ENCODE results near the gene NPY4R. TPM values are rescaled to one million over a fixed set of nuclear protein-coding genes. Genes with fewer than 3 reads are reported as not detected.
"Not testable (repeated sequence)": the region's sequence is repeated elsewhere in the genome, so short reads cannot be mapped to it uniquely, and the experiment has no call there.

Gene NPY4R
- total RNA-seq, 1 experiment from 2014 or later: not detected

- H2AFZ ChIP-seq (ENCODE audit: low read depth, low read length, poor library complexity, severe bottlenecking); CTCF ChIA-PET; RAD21 ChIA-PET (ENCODE audit: low non-redundant PET in 1 of 2, low total read pairs in 2 of 2, uncharacterized antibody in 2 of 2, unreplicated experiment in 2 of 2); H3K36me3 ChIP-seq (ENCODE audit: control insufficient read depth in 1 of 2, insufficient read depth in 2 of 2, low read length in 2 of 2); ATAC-seq; H3K9me3 ChIP-seq (ENCODE audit: control insufficient read depth in 1 of 2, insufficient read depth in 1 of 2, low read depth in 1 of 2, low read length in 2 of 2); H3K79me2 ChIP-seq (ENCODE audit: insufficient read depth, low read length); H3K4me3 ChIP-seq (replicated peaks in 1 of 2; ENCODE audit: low read depth in 1 of 2, low read length in 2 of 2); H4K20me1 ChIP-seq (ENCODE audit: insufficient read depth); H3K9me2 ChIP-seq (ENCODE audit: insufficient read depth); intact Hi-C loops (cut with micrococcal nuclease); POLR2A ChIA-PET; BruUV-seq (replicated peaks); DNase-seq (ENCODE audit: low read depth, low spot score); H3K4me1 ChIP-seq (ENCODE audit: control insufficient read depth in 1 of 2, insufficient read depth in 2 of 2, low read length in 2 of 2); H3K27me3 ChIP-seq (ENCODE audit: insufficient read depth, low read length); H3K27ac ChIP-seq (ENCODE audit: low read depth, low read length); H3K4me2 ChIP-seq (ENCODE audit: low read length); H3K9ac ChIP-seq (ENCODE audit: low read length): not testable (repeated sequence)
These were observed 3.5 kb downstream of the NPY4R start for GRCh38 chr10:46462276-46462675.

DNA sequence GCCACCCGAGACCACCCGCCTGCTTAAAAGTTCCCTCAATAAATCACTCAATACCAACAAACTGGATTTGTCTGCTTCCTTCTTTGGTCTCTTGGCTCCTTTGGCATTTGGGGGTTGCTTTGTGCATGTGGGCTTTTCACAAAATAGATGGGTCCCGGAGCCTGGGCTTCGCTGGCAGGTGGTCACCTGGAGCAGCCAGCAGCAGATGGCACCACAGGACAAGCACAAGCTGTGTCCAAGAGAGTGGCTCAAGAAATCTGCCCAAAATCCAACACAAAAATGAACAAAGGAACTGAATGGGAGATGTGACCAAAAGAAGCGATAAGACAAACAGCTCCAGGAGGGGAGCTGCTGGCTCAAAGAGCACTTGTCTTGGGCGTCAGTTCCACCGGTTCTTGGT lies 6.2 kb downstream of the NPY4R start:
- H3K27me3 ChIP-seq (ENCODE audit: insufficient read depth, low read length); H3K9ac ChIP-seq (ENCODE audit: low read length); RAD21 ChIA-PET (ENCODE audit: low non-redundant PET in 1 of 2, low total read pairs in 2 of 2, uncharacterized antibody in 2 of 2, unreplicated experiment in 2 of 2); H3K4me2 ChIP-seq (ENCODE audit: low read length); H2AFZ ChIP-seq (ENCODE audit: low read depth, low read length, poor library complexity, severe bottlenecking); H3K9me2 ChIP-seq (ENCODE audit: insufficient read depth); DNase-seq (ENCODE audit: low read depth, low spot score); H3K36me3 ChIP-seq (ENCODE audit: control insufficient read depth in 1 of 2, insufficient read depth in 2 of 2, low read length in 2 of 2); BruUV-seq (replicated peaks); H3K4me1 ChIP-seq (ENCODE audit: control insufficient read depth in 1 of 2, insufficient read depth in 2 of 2, low read length in 2 of 2); H3K27ac ChIP-seq (ENCODE audit: low read depth, low read length); POLR2A ChIA-PET; intact Hi-C loops (cut with micrococcal nuclease); H4K20me1 ChIP-seq (ENCODE audit: insufficient read depth); H3K79me2 ChIP-seq (ENCODE audit: insufficient read depth, low read length); H3K9me3 ChIP-seq (ENCODE audit: control insufficient read depth in 1 of 2, insufficient read depth in 1 of 2, low read depth in 1 of 2, low read length in 2 of 2); H3K4me3 ChIP-seq (replicated peaks in 1 of 2; ENCODE audit: low read depth in 1 of 2, low read length in 2 of 2); CTCF ChIA-PET: not testable (repeated sequence)
- ATAC-seq: peak; percentile 52; the same call in 1 of the 2 replicates

- H3K27ac ChIP-seq (ENCODE audit: low read depth, low read length); BruUV-seq (replicated peaks); H3K4me3 ChIP-seq (replicated peaks in 1 of 2; ENCODE audit: low read depth in 1 of 2, low read length in 2 of 2); DNase-seq (ENCODE audit: low read depth, low spot score); H3K9ac ChIP-seq (ENCODE audit: low read length); H3K9me2 ChIP-seq (ENCODE audit: insufficient read depth); intact Hi-C loops (cut with micrococcal nuclease); H4K20me1 ChIP-seq (ENCODE audit: insufficient read depth); H3K27me3 ChIP-seq (ENCODE audit: insufficient read depth, low read length); H3K79me2 ChIP-seq (ENCODE audit: insufficient read depth, low read length); CTCF ChIA-PET; POLR2A ChIA-PET; H3K4me1 ChIP-seq (ENCODE audit: control insufficient read depth in 1 of 2, insufficient read depth in 2 of 2, low read length in 2 of 2); RAD21 ChIA-PET (ENCODE audit: low non-redundant PET in 1 of 2, low total read pairs in 2 of 2, uncharacterized antibody in 2 of 2, unreplicated experiment in 2 of 2); ATAC-seq; H2AFZ ChIP-seq (ENCODE audit: low read depth, low read length, poor library complexity, severe bottlenecking); H3K36me3 ChIP-seq (ENCODE audit: control insufficient read depth in 1 of 2, insufficient read depth in 2 of 2, low read length in 2 of 2); H3K9me3 ChIP-seq (ENCODE audit: control insufficient read depth in 1 of 2, insufficient read depth in 1 of 2, low read depth in 1 of 2, low read length in 2 of 2); H3K4me2 ChIP-seq (ENCODE audit: low read length): not testable (repeated sequence)
These were observed 8.7 kb downstream of the NPY4R start for GRCh38 chr10:46457071-46457470.

DNA sequence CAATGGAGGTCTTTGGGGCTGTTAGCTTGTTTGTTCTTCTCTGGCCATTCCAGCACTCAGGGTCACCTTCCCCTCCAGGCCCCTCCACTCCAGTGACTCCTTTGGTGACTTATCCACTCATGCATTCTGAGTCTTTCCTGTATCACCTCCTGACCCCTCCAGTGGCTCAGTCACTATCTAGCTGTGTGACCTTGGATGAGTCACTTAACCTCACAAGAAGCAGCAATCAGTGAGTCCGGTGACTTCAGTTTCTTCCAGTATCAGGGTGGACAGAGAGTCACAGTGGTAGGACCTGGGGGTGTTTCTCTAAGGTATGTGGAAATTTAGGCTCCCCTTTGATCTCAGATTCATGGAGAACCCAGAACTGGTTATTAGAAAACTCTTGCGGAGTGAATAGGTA lies 9.8 kb downstream of the NPY4R start:
- H3K9me3 ChIP-seq (ENCODE audit: control insufficient read depth in 1 of 2, insufficient read depth in 1 of 2, low read depth in 1 of 2, low read length in 2 of 2); H3K4me3 ChIP-seq (replicated peaks in 1 of 2; ENCODE audit: low read depth in 1 of 2, low read length in 2 of 2); intact Hi-C loops (cut with micrococcal nuclease); CTCF ChIA-PET; H3K79me2 ChIP-seq (ENCODE audit: insufficient read depth, low read length); H4K20me1 ChIP-seq (ENCODE audit: insufficient read depth); H3K9ac ChIP-seq (ENCODE audit: low read length); H3K4me2 ChIP-seq (ENCODE audit: low read length); H3K9me2 ChIP-seq (ENCODE audit: insufficient read depth); BruUV-seq (replicated peaks); H3K27ac ChIP-seq (ENCODE audit: low read depth, low read length); H3K36me3 ChIP-seq (ENCODE audit: control insufficient read depth in 1 of 2, insufficient read depth in 2 of 2, low read length in 2 of 2); H3K27me3 ChIP-seq (ENCODE audit: insufficient read depth, low read length); RAD21 ChIA-PET (ENCODE audit: low non-redundant PET in 1 of 2, low total read pairs in 2 of 2, uncharacterized antibody in 2 of 2, unreplicated experiment in 2 of 2); H2AFZ ChIP-seq (ENCODE audit: low read depth, low read length, poor library complexity, severe bottlenecking); DNase-seq (ENCODE audit: low read depth, low spot score); POLR2A ChIA-PET; H3K4me1 ChIP-seq (ENCODE audit: control insufficient read depth in 1 of 2, insufficient read depth in 2 of 2, low read length in 2 of 2): not testable (repeated sequence)
- peak; percentile 71 for ATAC-seq

- H3K4me2 ChIP-seq (ENCODE audit: low read length); DNase-seq (ENCODE audit: low read depth, low spot score); H3K36me3 ChIP-seq (ENCODE audit: control insufficient read depth in 1 of 2, insufficient read depth in 2 of 2, low read length in 2 of 2); H3K27ac ChIP-seq (ENCODE audit: low read depth, low read length); H3K4me3 ChIP-seq (replicated peaks in 1 of 2; ENCODE audit: low read depth in 1 of 2, low read length in 2 of 2); H3K79me2 ChIP-seq (ENCODE audit: insufficient read depth, low read length); BruUV-seq (replicated peaks); ATAC-seq; RAD21 ChIA-PET (ENCODE audit: low non-redundant PET in 1 of 2, low total read pairs in 2 of 2, uncharacterized antibody in 2 of 2, unreplicated experiment in 2 of 2); H4K20me1 ChIP-seq (ENCODE audit: insufficient read depth); H3K9me3 ChIP-seq (ENCODE audit: control insufficient read depth in 1 of 2, insufficient read depth in 1 of 2, low read depth in 1 of 2, low read length in 2 of 2); H3K9me2 ChIP-seq (ENCODE audit: insufficient read depth); H3K9ac ChIP-seq (ENCODE audit: low read length); intact Hi-C loops (cut with micrococcal nuclease); H3K4me1 ChIP-seq (ENCODE audit: control insufficient read depth in 1 of 2, insufficient read depth in 2 of 2, low read length in 2 of 2); POLR2A ChIA-PET; H2AFZ ChIP-seq (ENCODE audit: low read depth, low read length, poor library complexity, severe bottlenecking); CTCF ChIA-PET; H3K27me3 ChIP-seq (ENCODE audit: insufficient read depth, low read length): not testable (repeated sequence)
These were observed 14.4 kb downstream of the NPY4R start for GRCh38 chr10:46451365-46451764.
